H9 (cell line): ENCODE measurements around the gene SLC35B2. TPM values are rescaled to one million over a fixed set of nuclear protein-coding genes. Genes with fewer than 3 reads are reported as not detected.

Experiments
- DNase-seq: peaks from one replicate; pipeline ENCODE4 v3.0.0-alpha.2; 2017
- H2AFZ ChIP-seq: one replicate; pipeline ENCODE4 v1.6.1; 2013; ENCODE audit warnings: mild to moderate bottlenecking, low read length, control low read depth, moderate library complexity
- H2AK5ac ChIP-seq: 2 replicates; pipeline ENCODE4 v1.6.1; 2013; ENCODE audit warnings: low read length, control low read depth, mixed read lengths; ENCODE audit not compliant: insufficient read length
- H2BK120ac ChIP-seq: one replicate; pipeline ENCODE4 v1.6.1; 2013; ENCODE audit warnings: low read depth, mild to moderate bottlenecking, low read length, control low read depth, inconsistent platforms; ENCODE audit not compliant: poor library complexity, severe bottlenecking
- H2BK12ac ChIP-seq: 2 replicates; pipeline ENCODE4 v1.6.1; 2013; ENCODE audit warnings: low read length, control low read depth, mixed read lengths, low read depth; ENCODE audit not compliant: insufficient read length
- H2BK15ac ChIP-seq: 2 replicates; pipeline ENCODE4 v1.6.1; 2013; ENCODE audit warnings: low read depth, low read length, control low read depth
- H2BK20ac ChIP-seq: one replicate; pipeline ENCODE4 v1.6.1; 2013; ENCODE audit warnings: low read depth, mild to moderate bottlenecking, low read length, control low read depth, inconsistent platforms; ENCODE audit not compliant: poor library complexity, severe bottlenecking
- H2BK5ac ChIP-seq: 2 replicates; pipeline ENCODE4 v1.6.1; 2013; ENCODE audit warnings: low read length, control low read depth, mixed read lengths; ENCODE audit not compliant: insufficient read length
- H3K14ac ChIP-seq: 2 replicates; pipeline ENCODE4 v1.6.1; 2013; ENCODE audit warnings: low read length, control low read depth; ENCODE audit not compliant: insufficient read depth
- H3K18ac ChIP-seq: 2 replicates; pipeline ENCODE4 v1.6.1; 2013; ENCODE audit warnings: low read depth, mild to moderate bottlenecking, mixed read lengths, low read length, control low read depth; ENCODE audit not compliant: insufficient read length
- H3K23ac ChIP-seq: 2 replicates; pipeline ENCODE4 v1.6.1; 2013; ENCODE audit warnings: low read length, control low read depth, mixed read lengths, low read depth; ENCODE audit not compliant: insufficient read length
- H3K23me2 ChIP-seq: 2 replicates; pipeline ENCODE4 v1.6.1; 2013; ENCODE audit warnings: low read depth, mild to moderate bottlenecking, mixed read lengths, low read length, control low read depth; ENCODE audit not compliant: insufficient read length, poor library complexity, severe bottlenecking
- H3K27ac ChIP-seq: 2 replicates; pipeline ENCODE4 v1.5.1; 2013; ENCODE audit warnings: low read length, control low read depth, mixed read lengths, low read depth; ENCODE audit not compliant: insufficient read length
- H3K27me3 ChIP-seq: 2 replicates; pipeline ENCODE4 v1.6.1; 2013; ENCODE audit warnings: low read length, control low read depth, inconsistent platforms; ENCODE audit not compliant: insufficient read depth
- H3K4ac ChIP-seq: 2 replicates; pipeline ENCODE4 v1.6.1; 2013; ENCODE audit warnings: low read depth, mild to moderate bottlenecking, control low read depth, inconsistent platforms, low read length, moderate library complexity
- H3K4me1 ChIP-seq: 2 replicates; pipeline ENCODE4 v1.6.1; 2013; ENCODE audit warnings: low read length, control low read depth, inconsistent platforms; ENCODE audit not compliant: insufficient read depth
- H3K4me2 ChIP-seq: 2 replicates; pipeline ENCODE4 v1.6.1; 2013; ENCODE audit warnings: low read length, control low read depth, mixed read lengths; ENCODE audit not compliant: insufficient read length, insufficient read depth
- H3K56ac ChIP-seq: 2 replicates; pipeline ENCODE4 v1.6.1; 2013; ENCODE audit warnings: low read depth, mild to moderate bottlenecking, mixed read lengths, low read length, control low read depth; ENCODE audit not compliant: insufficient read length
- H3K79me1 ChIP-seq: 2 replicates; pipeline ENCODE4 v1.6.1; 2013; ENCODE audit warnings: low read depth, mild to moderate bottlenecking, moderate library complexity, low read length, control low read depth, inconsistent platforms; ENCODE audit not compliant: insufficient read depth, poor library complexity, severe bottlenecking
- H3K79me2 ChIP-seq: 2 replicates; pipeline ENCODE4 v1.6.1; 2013; ENCODE audit warnings: low read length, control low read depth, inconsistent platforms; ENCODE audit not compliant: insufficient read depth
- H3K9ac ChIP-seq: 2 replicates; pipeline ENCODE4 v1.6.1; 2013; ENCODE audit warnings: low read length, control low read depth, mixed read lengths; ENCODE audit not compliant: insufficient read length; ENCODE audit errors: extremely low read depth
- H3K9me3 ChIP-seq: one replicate; pipeline ENCODE4 v1.6.1; 2013; ENCODE audit warnings: low read depth, low read length, inconsistent platforms; ENCODE audit not compliant: control insufficient read depth
- H3T11ph ChIP-seq: one replicate; pipeline ENCODE4 v1.6.1; 2013; ENCODE audit warnings: mild to moderate bottlenecking, low read length, control low read depth, inconsistent platforms
- H4K20me1 ChIP-seq: one replicate; pipeline ENCODE4 v1.6.1; 2013; ENCODE audit not compliant: control insufficient read depth, insufficient read length, insufficient read depth
- H4K5ac ChIP-seq: 2 replicates; pipeline ENCODE4 v1.6.1; 2013; ENCODE audit warnings: low read depth, mild to moderate bottlenecking, mixed read lengths, low read length, control low read depth; ENCODE audit not compliant: insufficient read length
- H4K8ac ChIP-seq: replicated peaks from 2 replicates; pipeline ENCODE4 v1.6.1; 2013; ENCODE audit warnings: low read length, control low read depth, mixed read lengths, low read depth; ENCODE audit not compliant: insufficient read length
- H4K91ac ChIP-seq: 2 replicates; pipeline ENCODE4 v1.6.1; 2013; ENCODE audit warnings: low read depth, mild to moderate bottlenecking, moderate library complexity, mixed read lengths, low read length, control low read depth; ENCODE audit not compliant: insufficient read length
- H3K27ac Mint-ChIP-seq, 3 experiments: 2 replicates in 2 of 3; 3 replicates in 1 of 3; pipeline ENCODE4 v1.8.0; 2020 to 2021; ENCODE audit warnings: mixed read lengths in 3 of 3, mild to moderate bottlenecking in 1 of 3, moderate library complexity in 1 of 3
- H3K27me3 Mint-ChIP-seq: 2 replicates; pipeline ENCODE4 v1.8.0; 2021; ENCODE audit warnings: low read depth, mild to moderate bottlenecking, moderate library complexity, mixed read lengths
- H3K36me3 Mint-ChIP-seq, 3 experiments: 2 replicates in 2 of 3; 3 replicates in 1 of 3; pipeline ENCODE4 v1.8.0; 2020 to 2021; ENCODE audit warnings: low read depth in 3 of 3, mixed read lengths in 3 of 3; ENCODE audit not compliant: insufficient read depth in 1 of 3
- H3K4me1 Mint-ChIP-seq, 2 experiments: 2 replicates each; pipeline ENCODE4 v1.8.0; 2020; ENCODE audit warnings: mixed read lengths in 2 of 2
- H3K4me3 Mint-ChIP-seq, 2 experiments: 2 replicates in 1 of 2; 3 replicates in 1 of 2; pipeline ENCODE4 v1.8.0; 2020 to 2021; ENCODE audit warnings: mild to moderate bottlenecking in 2 of 2, mixed read lengths in 2 of 2, moderate library complexity in 1 of 2
- H3K9me3 Mint-ChIP-seq, 2 experiments: 2 replicates in 1 of 2; 3 replicates in 1 of 2; pipeline ENCODE4 v1.8.0; 2020; ENCODE audit warnings: mild to moderate bottlenecking in 2 of 2, mixed read lengths in 2 of 2, moderate library complexity in 1 of 2
- WGBS: extraction: QIAGEN DNeasy Blood & Tissue Kit; methylation state at CpG from one replicate; pipeline ENCODE4 v1.1.7; 2013; ENCODE audit warnings: missing lambda C conversion rate, low lambda C conversion rate, mixed read lengths; ENCODE audit not compliant: insufficient read length; ENCODE audit errors: extremely low coverage; 5-methylcytosine and 5-hydroxymethylcytosine counted together
- total RNA-seq: library from RNA; stranded (reverse); gene quantifications from 2 replicates; pipeline ENCODE4 v1.2.1, GENCODE V29; 2021
- TF ChIP-seq, protein P1 (sequence below): fragments of 200-600 bp; sonication (generic); conservative IDR thresholded peaks from 3 replicates; pipeline ENCODE4 v1.8.0; 2021; ENCODE audit warnings: antibody characterized with exemption, mild to moderate bottlenecking

SLC35B2 gene
- total RNA-seq, 1 experiment from 2014 or later, result 34.5 TPM

DNA sequence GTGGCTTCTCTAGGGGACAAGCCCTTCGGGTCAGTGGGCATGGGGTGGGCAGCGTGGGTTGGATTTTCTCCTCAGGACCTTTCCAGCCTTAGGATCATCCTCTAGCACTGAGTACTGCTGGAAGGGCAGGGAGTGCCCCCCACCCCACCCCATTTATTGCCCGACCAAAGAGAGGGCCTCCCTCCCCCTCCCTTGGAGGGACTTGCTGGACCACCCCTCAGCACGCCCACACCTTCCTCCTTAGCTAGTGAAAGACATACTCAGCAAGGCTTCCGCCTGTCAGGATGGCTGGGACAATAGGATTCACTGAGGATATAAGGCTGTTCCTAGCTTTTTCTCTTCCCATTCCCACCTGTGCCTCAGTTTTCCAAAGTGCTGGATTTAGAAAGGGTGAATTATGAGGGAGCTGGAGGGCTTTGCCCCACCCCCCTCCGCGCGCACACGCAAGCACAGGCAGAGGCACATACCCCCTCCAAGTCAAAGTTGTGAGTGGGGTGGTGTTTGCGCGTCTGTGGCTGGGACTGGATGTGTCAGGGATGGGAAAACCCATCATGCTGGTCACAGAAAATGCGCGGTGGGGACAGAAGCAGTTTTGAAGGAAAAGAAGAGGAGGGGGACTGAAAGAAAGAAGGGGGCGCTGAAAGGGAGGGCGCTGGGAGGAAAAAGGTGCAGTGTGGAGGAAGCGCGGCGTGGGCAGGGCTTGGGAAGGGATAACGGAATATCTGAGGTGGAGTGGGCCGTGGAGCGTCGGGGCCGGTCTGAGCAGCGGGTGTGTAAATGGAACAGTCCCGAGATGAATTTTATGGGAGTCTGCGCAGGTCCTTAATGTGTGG lies 34.6 kb downstream of the SLC35B2 start:
- peak overlapping the region; percentile 60 for H3K4me2 ChIP-seq
- no CpG with 5 or more reads among the region's 26 CpGs for WGBS
- H3K4me1 Mint-ChIP-seq, result peaks cover 63 to 70% of the 10 kb centered on the region in 2 experiments
- H2BK15ac ChIP-seq, result no peak overlapping the region
- no peaks in the 10 kb centered on the region for H3K9me3 ChIP-seq
- H3K79me2 ChIP-seq, result peaks cover 17% of the 10 kb centered on the region; the same call in 1 of the 2 replicates
- no peak overlapping the region for H3K18ac ChIP-seq
- H3K4ac ChIP-seq, result no peak overlapping the region
- peaks cover 22% of the 10 kb centered on the region for H3K23me2 ChIP-seq
- H3T11ph ChIP-seq, result no peak overlapping the region
- no peak for DNase-seq
- H2AFZ ChIP-seq, result no peak overlapping the region
- H3K27ac ChIP-seq, result no peak overlapping the region
- peak overlapping the region; percentile 85 to 96 for H3K4me3 Mint-ChIP-seq
- TF ChIP-seq, protein P1, sequence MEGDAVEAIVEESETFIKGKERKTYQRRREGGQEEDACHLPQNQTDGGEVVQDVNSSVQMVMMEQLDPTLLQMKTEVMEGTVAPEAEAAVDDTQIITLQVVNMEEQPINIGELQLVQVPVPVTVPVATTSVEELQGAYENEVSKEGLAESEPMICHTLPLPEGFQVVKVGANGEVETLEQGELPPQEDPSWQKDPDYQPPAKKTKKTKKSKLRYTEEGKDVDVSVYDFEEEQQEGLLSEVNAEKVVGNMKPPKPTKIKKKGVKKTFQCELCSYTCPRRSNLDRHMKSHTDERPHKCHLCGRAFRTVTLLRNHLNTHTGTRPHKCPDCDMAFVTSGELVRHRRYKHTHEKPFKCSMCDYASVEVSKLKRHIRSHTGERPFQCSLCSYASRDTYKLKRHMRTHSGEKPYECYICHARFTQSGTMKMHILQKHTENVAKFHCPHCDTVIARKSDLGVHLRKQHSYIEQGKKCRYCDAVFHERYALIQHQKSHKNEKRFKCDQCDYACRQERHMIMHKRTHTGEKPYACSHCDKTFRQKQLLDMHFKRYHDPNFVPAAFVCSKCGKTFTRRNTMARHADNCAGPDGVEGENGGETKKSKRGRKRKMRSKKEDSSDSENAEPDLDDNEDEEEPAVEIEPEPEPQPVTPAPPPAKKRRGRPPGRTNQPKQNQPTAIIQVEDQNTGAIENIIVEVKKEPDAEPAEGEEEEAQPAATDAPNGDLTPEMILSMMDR, result no peak
- no peak overlapping the region for H4K8ac ChIP-seq
- H3K27me3 Mint-ChIP-seq, result peaks cover 1% of the 10 kb centered on the region; the same call in 1 of the 2 replicates
- H2BK5ac ChIP-seq, result no peak overlapping the region
- H3K23ac ChIP-seq, result no peak overlapping the region
- H2BK12ac ChIP-seq, result no peak overlapping the region
- peaks cover 3 to 5% (median 4%) of the 10 kb centered on the region in 3 experiments; a peak in 4 of 7 replicates for H3K36me3 Mint-ChIP-seq
- H3K56ac ChIP-seq, result no peak overlapping the region
- H2BK20ac ChIP-seq, result no peak overlapping the region
- no peaks in the 10 kb centered on the region for H3K27me3 ChIP-seq
- peaks cover 24% of the 10 kb centered on the region; the same call in 1 of the 2 replicates for H3K4me1 ChIP-seq
- no peak overlapping the region for H2BK120ac ChIP-seq
- no peak overlapping the region for H4K91ac ChIP-seq
- H3K27ac Mint-ChIP-seq, result peak overlapping the region in 2 of 3 experiments; percentile 69 to 82; a peak in 5 of 7 replicates
- no peak overlapping the region for H4K5ac ChIP-seq
- H3K14ac ChIP-seq, result peak overlapping the region; percentile 0; the same call in 1 of the 2 replicates
- H3K9ac ChIP-seq, result no peak overlapping the region
- peaks cover 17% of the 10 kb centered on the region for H3K79me1 ChIP-seq
- peaks cover 2% of the 10 kb centered on the region for H4K20me1 ChIP-seq
- no peak overlapping the region for H2AK5ac ChIP-seq
- H3K9me3 Mint-ChIP-seq, result no peaks in the 10 kb centered on the region; a peak in 1 of 5 replicates
